ENCODE results near the gene GCGR. TPM values are rescaled to one million over a fixed set of nuclear protein-coding genes. Genes with fewer than 3 reads are reported as not detected.

Gene GCGR
- total RNA-seq, 1 donor from 2014 or later = not detected

DNA sequence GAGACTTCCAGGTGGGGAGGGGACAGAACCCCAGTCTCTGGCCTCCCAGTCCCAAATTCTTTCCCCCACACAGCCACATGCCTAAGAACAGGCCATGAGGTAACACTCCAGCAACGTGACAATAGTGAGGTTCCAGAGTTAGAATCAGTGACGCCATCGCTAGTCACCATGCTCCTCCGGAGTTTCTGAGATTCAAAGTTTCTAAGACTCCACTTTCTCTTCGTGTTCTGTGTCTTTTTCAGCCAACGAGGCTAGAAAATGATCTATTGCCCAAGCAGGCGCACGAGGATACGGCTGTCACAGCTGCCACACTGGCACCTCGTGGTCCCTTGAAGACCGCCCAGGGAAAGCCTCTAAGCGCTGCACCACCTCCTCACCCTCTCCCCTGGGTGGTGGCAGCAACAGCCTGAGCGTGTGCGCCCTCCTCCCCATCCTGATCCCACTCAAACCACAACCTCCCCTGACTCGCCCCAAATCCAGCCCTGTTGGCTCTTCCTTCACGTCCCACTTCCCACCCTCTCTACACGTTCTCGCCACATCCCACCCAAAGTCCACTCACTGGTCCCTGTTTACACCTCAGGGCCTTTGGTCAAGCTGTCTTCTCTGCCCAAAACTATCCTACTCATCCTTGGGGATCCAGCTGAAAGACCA lies 28.1 kb downstream of the GCGR start:
- peak overlapping the region; percentile 92 for H3K4me3 Mint-ChIP-seq (ENCODE audit: unreplicated experiment)
- H3K27ac Mint-ChIP-seq (ENCODE audit: unreplicated experiment) = peak overlapping the region; percentile 94
- FAIRE-seq = no peak
- no peaks in the 10 kb centered on the region for H3K27me3 Mint-ChIP-seq (ENCODE audit: low read depth, unreplicated experiment)
- Histone ChIP-seq H3K4me2 (ENCODE audit: low read length) (peak overlapping the region; percentile 91), H3K27ac (ENCODE audit: low read depth, low read length) (peak overlapping the region; percentile 52), H4K20me1 (ENCODE audit: insufficient read depth, low read length) (peaks cover 37% of the 10 kb centered on the region), H3K4me1 (ENCODE audit: insufficient read depth, low read length) (peaks cover 17% of the 10 kb centered on the region), H3K9me3 (ENCODE audit: insufficient read depth, low read depth, low read length) (no peaks in the 10 kb centered on the region), H3K4me3 (ENCODE audit: insufficient read depth, low read depth, low read length) (peak overlapping the region; percentile 73), H3K27me3 (ENCODE audit: insufficient read depth, low read length) (no peaks in the 10 kb centered on the region), H3K79me2 (ENCODE audit: insufficient read depth, low read length) (peaks cover 48% of the 10 kb centered on the region), H2AFZ (ENCODE audit: low read depth, low read length) (peak overlapping the region; percentile 75), H3K9ac (ENCODE audit: low read length) (peak overlapping the region; percentile 87), H3K36me3 (ENCODE audit: insufficient read depth, low read length) (no peaks in the 10 kb centered on the region)
- peaks cover 9% of the 10 kb centered on the region for H3K4me1 Mint-ChIP-seq (ENCODE audit: low read depth, unreplicated experiment)
- peak; percentile 20 for DNase-seq (ENCODE audit: low read depth)
- H3K36me3 Mint-ChIP-seq (ENCODE audit: low read depth, unreplicated experiment) = no peaks in the 10 kb centered on the region
- peaks cover 1% of the 10 kb centered on the region for H3K9me3 Mint-ChIP-seq (ENCODE audit: unreplicated experiment)
- no peak for TF ChIP-seq EZH2 (IDR thresholded peaks at IDR 0.05; ENCODE audit: insufficient read depth, low read length)
- TF ChIP-seq, protein P1, sequence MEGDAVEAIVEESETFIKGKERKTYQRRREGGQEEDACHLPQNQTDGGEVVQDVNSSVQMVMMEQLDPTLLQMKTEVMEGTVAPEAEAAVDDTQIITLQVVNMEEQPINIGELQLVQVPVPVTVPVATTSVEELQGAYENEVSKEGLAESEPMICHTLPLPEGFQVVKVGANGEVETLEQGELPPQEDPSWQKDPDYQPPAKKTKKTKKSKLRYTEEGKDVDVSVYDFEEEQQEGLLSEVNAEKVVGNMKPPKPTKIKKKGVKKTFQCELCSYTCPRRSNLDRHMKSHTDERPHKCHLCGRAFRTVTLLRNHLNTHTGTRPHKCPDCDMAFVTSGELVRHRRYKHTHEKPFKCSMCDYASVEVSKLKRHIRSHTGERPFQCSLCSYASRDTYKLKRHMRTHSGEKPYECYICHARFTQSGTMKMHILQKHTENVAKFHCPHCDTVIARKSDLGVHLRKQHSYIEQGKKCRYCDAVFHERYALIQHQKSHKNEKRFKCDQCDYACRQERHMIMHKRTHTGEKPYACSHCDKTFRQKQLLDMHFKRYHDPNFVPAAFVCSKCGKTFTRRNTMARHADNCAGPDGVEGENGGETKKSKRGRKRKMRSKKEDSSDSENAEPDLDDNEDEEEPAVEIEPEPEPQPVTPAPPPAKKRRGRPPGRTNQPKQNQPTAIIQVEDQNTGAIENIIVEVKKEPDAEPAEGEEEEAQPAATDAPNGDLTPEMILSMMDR (IDR thresholded peaks at IDR 0.05; ENCODE audit: insufficient read depth, low read depth, low read length) = no peak

DNA sequence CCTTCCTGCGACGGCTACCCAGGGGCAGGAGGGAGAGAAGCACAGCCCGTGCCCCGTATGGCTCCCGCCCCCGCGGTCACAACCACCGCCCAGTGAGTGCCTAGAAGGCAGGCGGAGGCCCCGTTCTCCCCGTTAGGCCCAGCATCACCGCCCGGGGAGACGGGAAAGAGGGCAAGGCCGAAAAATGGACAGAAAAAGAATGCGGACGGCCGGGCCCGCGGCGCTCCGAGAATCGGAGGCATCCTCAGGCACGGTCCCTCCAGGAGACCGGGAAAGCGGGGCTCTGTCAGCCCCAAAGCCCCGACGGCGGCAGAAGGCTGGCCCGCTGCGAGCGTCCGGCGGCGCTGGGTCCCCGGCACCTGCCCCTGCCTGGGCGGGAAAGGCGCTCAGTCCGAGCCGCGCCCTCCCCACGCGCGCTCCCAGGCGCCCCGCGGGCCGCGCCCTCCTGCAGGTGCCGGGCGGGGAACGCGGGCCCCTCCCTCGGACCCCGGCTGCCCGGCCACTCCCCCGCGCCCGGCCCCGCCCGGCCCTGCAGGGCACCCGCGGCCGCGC lies 28.7 kb downstream of the GCGR start:
- Histone ChIP-seq H3K4me1 (ENCODE audit: insufficient read depth, low read length) (peaks cover 17% of the 10 kb centered on the region), H2AFZ (ENCODE audit: low read depth, low read length) (peak overlapping the region; percentile 75), H4K20me1 (ENCODE audit: insufficient read depth, low read length) (peaks cover 37% of the 10 kb centered on the region), H3K9me3 (ENCODE audit: insufficient read depth, low read depth, low read length) (no peaks in the 10 kb centered on the region), H3K27ac (ENCODE audit: low read depth, low read length) (peak overlapping the region; percentile 52), H3K27me3 (ENCODE audit: insufficient read depth, low read length) (no peaks in the 10 kb centered on the region), H3K79me2 (ENCODE audit: insufficient read depth, low read length) (peaks cover 48% of the 10 kb centered on the region), H3K36me3 (ENCODE audit: insufficient read depth, low read length) (no peaks in the 10 kb centered on the region), H3K4me2 (ENCODE audit: low read length) (peak overlapping the region; percentile 91), H3K4me3 (ENCODE audit: insufficient read depth, low read depth, low read length) (peak overlapping the region; percentile 73), H3K9ac (ENCODE audit: low read length) (peak overlapping the region; percentile 87)
- TF ChIP-seq, protein P1 (IDR thresholded peaks at IDR 0.05; ENCODE audit: insufficient read depth, low read depth, low read length) = no peak
- TF ChIP-seq EZH2 (IDR thresholded peaks at IDR 0.05; ENCODE audit: insufficient read depth, low read length) = no peak
- Mint-ChIP-seq H3K27ac (ENCODE audit: unreplicated experiment) (peak overlapping the region; percentile 94), H3K4me1 (ENCODE audit: low read depth, unreplicated experiment) (peaks cover 9% of the 10 kb centered on the region), H3K27me3 (ENCODE audit: low read depth, unreplicated experiment) (no peaks in the 10 kb centered on the region), H3K9me3 (ENCODE audit: unreplicated experiment) (peaks cover 1% of the 10 kb centered on the region), H3K4me3 (ENCODE audit: unreplicated experiment) (peak overlapping the region; percentile 92), H3K36me3 (ENCODE audit: low read depth, unreplicated experiment) (peaks cover 2% of the 10 kb centered on the region)
- FAIRE-seq = no peak
- DNase-seq (ENCODE audit: low read depth) = peak; percentile 9

All from astrocyte (in vitro differentiated cells and primary cell).